ENCODE results near the gene RAF1. TPM values are rescaled to one million over a fixed set of nuclear protein-coding genes. Genes with fewer than 3 reads are reported as not detected.

The RAF1 gene
- total and polyA plus RNA-seq, 9 of the 15 experiments (the other 6 are each of a cell fraction or from before 2014, with no cell fraction given): 28.0 to 183 (median 85.6) TPM

- peak; percentile 48 to 99; a peak in 2 of 4 replicates for TF ChIP-seq ZMIZ1 (IDR thresholded peaks at IDR 0.05; ENCODE audit: low read depth in 2 of 2, low read length in 2 of 2)
- no peak for TF ChIP-seq ELF1 (tag; IDR thresholded peaks at IDR 0.05)
- TF ChIP-seq CREB3L1 (IDR thresholded peaks at IDR 0.05; ENCODE audit: borderline replicate concordance, low read depth): peak; percentile 46; the same call in 1 of the 2 replicates
- 0 out of 2 replicates have a peak, but pooled peaks have one; percentile 54 for TF ChIP-seq THRB (CRISPR knock-in tag; conservative IDR thresholded peaks at IDR 0.05)
- no peak for TF ChIP-seq PATZ1 (CRISPR knock-in tag; IDR thresholded peaks at IDR 0.05; ENCODE audit: borderline replicate concordance)
- TF ChIP-seq CTBP1 (IDR thresholded peaks at IDR 0.05; ENCODE audit: borderline replicate concordance): peak; percentile 81; the same call in 1 of the 2 replicates
- peak; percentile 69; the same call in 1 of the 2 replicates for TF ChIP-seq FOXJ2 (tag; IDR thresholded peaks at IDR 0.05)
- no peak for TF ChIP-seq IRF9 (tag; IDR thresholded peaks at IDR 0.05)
- peak; percentile 80 for TF ChIP-seq RBM22 (IDR thresholded peaks at IDR 0.05; ENCODE audit: low read depth, low read length, poor library complexity, severe bottlenecking)
- TF ChIP-seq FOXO4 (CRISPR knock-in tag; IDR thresholded peaks at IDR 0.05): no peak
Observed at GRCh38 chr3:12663936-12664908, at the start of gene RAF1 (continued).

Data from K562 (cell line).